Transverse colon (tissue), 4 donors: ENCODE data around the gene CDH13. TPM values are rescaled to one million over a fixed set of nuclear protein-coding genes. Genes with fewer than 3 reads are reported as not detected.

Experiments used
- DNase-seq: peaks from one replicate; pipeline ENCODE4 v3.0.0-alpha.2; 2019
- H3K27ac ChIP-seq, 4 donors: fragments of 200-600 bp; sonication (generic); 2 replicates each; pipeline ENCODE4 v1.5.1; 2016 to 2018; ENCODE audit warnings: inconsistent platforms in 4 of 4
- H3K27me3 ChIP-seq: fragments of 200-600 bp; sonication (generic); 2 replicates; pipeline ENCODE4 v1.5.1; 2017; ENCODE audit warnings: inconsistent platforms
- H3K36me3 ChIP-seq, 4 donors: fragments of 200-600 bp; sonication (generic); 2 replicates each; pipeline ENCODE4 v1.5.1; 2017 to 2019; ENCODE audit warnings: inconsistent platforms in 4 of 4
- H3K4me1 ChIP-seq, 4 donors: fragments of 200-600 bp; sonication (generic); 2 replicates each; pipeline ENCODE4 v1.5.1; 2017 to 2020; ENCODE audit warnings: inconsistent platforms in 4 of 4
- H3K4me3 ChIP-seq, 4 donors: fragments of 200-600 bp; sonication (generic); 1 replicate in 1 of 4; 2 replicates in 3 of 4; pipeline versions ENCODE4 v1.5.1 to v1.6.1; 2017 to 2019; ENCODE audit warnings: inconsistent platforms in 4 of 4
- H3K9me3 ChIP-seq, 2 donors: fragments of 200-600 bp; sonication (generic); 2 replicates each; pipeline ENCODE4 v1.5.1; 2017 to 2019; ENCODE audit warnings: inconsistent platforms in 2 of 2
- EP300 ChIP-seq: sonication (generic); formaldehyde crosslinking; IDR thresholded peaks from one replicate; pipeline ENCODE4 v1.6.1; 2017; ENCODE audit warnings: antibody characterized with exemption, low read depth
- POLR2A ChIP-seq: fragments of 450-650 bp; IDR thresholded peaks from one replicate; pipeline ENCODE4 v1.6.1; 2016; ENCODE audit warnings: antibody characterized with exemption, mild to moderate bottlenecking, moderate library complexity
- POLR2AphosphoS5 ChIP-seq, 3 donors: sonication (generic); formaldehyde crosslinking; IDR thresholded peaks; one replicate each; pipeline ENCODE4 v1.6.1; 2016; ENCODE audit warnings: antibody characterized with exemption in 3 of 3
- WGBS, 2 donors: methylation state at CpG; one replicate each; pipeline ENCODE4 v1.1.5; 2018; ENCODE audit warnings: low coverage in 1 of 2; 5-methylcytosine and 5-hydroxymethylcytosine counted together
- in situ Hi-C, 4 donors: fragments of 200-750 bp; cut with MboI; loops; one replicate each; pipeline versions ENCODE4 v1.15.0 to v1.15.1; 2017; ENCODE audit warnings: low sequenced_read_pairs in 3 of 4, low pct_ligation_motif_present in 1 of 4, low pct_unique_long_range_greater_than_20kb in 1 of 4
- intact Hi-C: fragments of 100-400 bp; cut with DNase I; formaldehyde crosslinking; loops from one replicate; pipeline ENCODE4 v1.15.1; 2023; ENCODE audit warnings: low total_unique reads
- total RNA-seq, 4 donors: library from RNA; depleted of rRNA; stranded (reverse); fragments of >200 nt; gene quantifications; one replicate each; pipeline ENCODE4 v1.1.0, GENCODE V29; 2016
- TF ChIP-seq, protein P1 (sequence below), 5 experiments: fragments of 200-600 bp in 3 of 5; fragments of 450-650 bp in 2 of 5; sonication (generic) in 3 of 5; IDR thresholded peaks; 1 replicate in 2 of 5; 2 replicates in 3 of 5; pipeline ENCODE4 v1.5.1; 2016 to 2017; ENCODE audit warnings: antibody characterized with exemption in 5 of 5, inconsistent platforms in 3 of 5, mild to moderate bottlenecking in 2 of 5, moderate library complexity in 1 of 5

The CDH13 gene
- total RNA-seq, 4 donors from 2014 or later: 3.8 to 28.1 (median 5.8) TPM

DNA sequence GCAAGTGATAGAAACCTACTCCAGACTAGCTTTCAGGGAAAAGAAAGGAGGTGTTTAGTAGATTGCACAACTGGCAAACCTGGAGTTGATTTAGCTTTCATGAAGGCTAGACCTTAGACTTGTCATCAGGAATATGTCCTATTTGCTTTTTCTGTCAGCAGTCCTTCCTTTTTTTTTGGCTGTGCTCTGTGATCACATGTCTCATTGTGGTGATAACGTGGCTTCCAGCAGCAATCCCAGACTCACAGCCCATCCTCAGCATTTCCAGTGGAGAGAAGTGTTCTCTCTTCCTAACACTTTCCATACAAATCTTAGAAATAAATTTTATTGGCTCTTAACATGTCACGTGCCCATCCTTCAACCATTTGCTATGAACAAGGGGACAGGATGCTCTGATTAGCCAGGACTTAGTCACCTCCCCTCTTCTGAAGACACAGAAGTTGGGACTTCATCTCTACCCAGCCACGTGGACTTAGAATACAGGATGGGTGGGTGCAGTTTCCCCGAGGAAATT is 74.7 kb downstream of the CDH13 start:
- intact Hi-C loops (no loop called here), in situ Hi-C loops (no loop called here)
- Histone ChIP-seq H3K36me3 (no peaks in the 10 kb centered on the region), H3K27me3 (no peaks in the 10 kb centered on the region), H3K9me3 (no peaks in the 10 kb centered on the region), H3K4me3 (no peak overlapping the region), H3K27ac (no peak overlapping the region), H3K4me1 (peaks cover 0 to 10% (median 0%) of the 10 kb centered on the region in 4 donors)
- DNase-seq: no peak
- no peak for TF ChIP-seq POLR2AphosphoS5 (IDR thresholded peaks at IDR 0.05)
- TF ChIP-seq, protein P1, sequence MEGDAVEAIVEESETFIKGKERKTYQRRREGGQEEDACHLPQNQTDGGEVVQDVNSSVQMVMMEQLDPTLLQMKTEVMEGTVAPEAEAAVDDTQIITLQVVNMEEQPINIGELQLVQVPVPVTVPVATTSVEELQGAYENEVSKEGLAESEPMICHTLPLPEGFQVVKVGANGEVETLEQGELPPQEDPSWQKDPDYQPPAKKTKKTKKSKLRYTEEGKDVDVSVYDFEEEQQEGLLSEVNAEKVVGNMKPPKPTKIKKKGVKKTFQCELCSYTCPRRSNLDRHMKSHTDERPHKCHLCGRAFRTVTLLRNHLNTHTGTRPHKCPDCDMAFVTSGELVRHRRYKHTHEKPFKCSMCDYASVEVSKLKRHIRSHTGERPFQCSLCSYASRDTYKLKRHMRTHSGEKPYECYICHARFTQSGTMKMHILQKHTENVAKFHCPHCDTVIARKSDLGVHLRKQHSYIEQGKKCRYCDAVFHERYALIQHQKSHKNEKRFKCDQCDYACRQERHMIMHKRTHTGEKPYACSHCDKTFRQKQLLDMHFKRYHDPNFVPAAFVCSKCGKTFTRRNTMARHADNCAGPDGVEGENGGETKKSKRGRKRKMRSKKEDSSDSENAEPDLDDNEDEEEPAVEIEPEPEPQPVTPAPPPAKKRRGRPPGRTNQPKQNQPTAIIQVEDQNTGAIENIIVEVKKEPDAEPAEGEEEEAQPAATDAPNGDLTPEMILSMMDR (IDR thresholded peaks at IDR 0.05): no peak
- no peak for TF ChIP-seq POLR2A
- TF ChIP-seq EP300: no peak
- 71 to 80% methylated on average over 2 to 4 of the region's 4 CpGs for WGBS, 2 donors

- 40 to 81% methylated on average over 1 to 2 of the region's 2 CpGs for WGBS, 2 donors
- H3K4me1 ChIP-seq: peaks cover 0 to 10% (median 0%) of the 10 kb centered on the region in 4 donors
- no peak for TF ChIP-seq POLR2A
- no peak for TF ChIP-seq POLR2AphosphoS5 (IDR thresholded peaks at IDR 0.05)
- TF ChIP-seq, protein P1 (IDR thresholded peaks at IDR 0.05): no peak
- TF ChIP-seq EP300: no peak
- DNase-seq: no peak
- H3K4me3 ChIP-seq: no peak overlapping the region
- no peaks in the 10 kb centered on the region for H3K27me3 ChIP-seq
- in situ Hi-C loops (no loop called here), intact Hi-C loops (no loop called here)
- no peak overlapping the region for H3K27ac ChIP-seq
- no peaks in the 10 kb centered on the region for H3K36me3 ChIP-seq
- no peaks in the 10 kb centered on the region for H3K9me3 ChIP-seq
Measured at GRCh38 chr16:82703161-82703560, 76.4 kb downstream of the CDH13 start.

GRCh38 chr16:82703871-82704768 is 77.4 kb downstream of the CDH13 start:
- H3K9me3 ChIP-seq: no peaks in the 10 kb centered on the region
- intact Hi-C loops: no loop called here
- H3K27me3 ChIP-seq: no peaks in the 10 kb centered on the region
- in situ Hi-C loops: no loop called here
- no peak overlapping the region for H3K4me3 ChIP-seq
- 69 to 75% methylated on average over 4 to 7 of the region's 7 CpGs for WGBS, 2 donors
- DNase-seq: no peak
- H3K36me3 ChIP-seq: no peaks in the 10 kb centered on the region
- no peak overlapping the region for H3K27ac ChIP-seq
- H3K4me1 ChIP-seq: peaks cover 0 to 9% (median 0%) of the 10 kb centered on the region in 4 donors
- TF ChIP-seq POLR2A (no peak), EP300 (no peak), POLR2AphosphoS5 (IDR thresholded peaks at IDR 0.05) (no peak)
- TF ChIP-seq, protein P1 (IDR thresholded peaks at IDR 0.05): no peak

- H3K4me1 ChIP-seq: no peaks in the 10 kb centered on the region
- no peaks in the 10 kb centered on the region for H3K36me3 ChIP-seq
- intact Hi-C loops (no loop called here), in situ Hi-C loops (no loop called here)
- H3K27me3 ChIP-seq: no peaks in the 10 kb centered on the region
- 96% methylated on average over 3 of the region's 3 CpGs; no CpG with 5 or more reads in 1 of the 2 donors for WGBS, 2 donors
- H3K27ac ChIP-seq: no peak overlapping the region
- no peak for DNase-seq
- no peaks in the 10 kb centered on the region for H3K9me3 ChIP-seq
- TF ChIP-seq EP300 (no peak), POLR2AphosphoS5 (IDR thresholded peaks at IDR 0.05) (no peak)
- H3K4me3 ChIP-seq: no peak overlapping the region
Measured at GRCh38 chr16:82709987-82710386, 83.2 kb downstream of the CDH13 start.
